ENCODE data around the gene LRRC72.
"Not testable (repeated sequence)": the region's sequence is repeated elsewhere in the genome, so short reads cannot be mapped to it uniquely, and the experiment has no call there.

The LRRC72 gene

GRCh38 chr7:16528520-16528919 lies 1.9 kb downstream of the LRRC72 start:
- DNase-seq (ENCODE audit: low spot score), result no peak

DNA sequence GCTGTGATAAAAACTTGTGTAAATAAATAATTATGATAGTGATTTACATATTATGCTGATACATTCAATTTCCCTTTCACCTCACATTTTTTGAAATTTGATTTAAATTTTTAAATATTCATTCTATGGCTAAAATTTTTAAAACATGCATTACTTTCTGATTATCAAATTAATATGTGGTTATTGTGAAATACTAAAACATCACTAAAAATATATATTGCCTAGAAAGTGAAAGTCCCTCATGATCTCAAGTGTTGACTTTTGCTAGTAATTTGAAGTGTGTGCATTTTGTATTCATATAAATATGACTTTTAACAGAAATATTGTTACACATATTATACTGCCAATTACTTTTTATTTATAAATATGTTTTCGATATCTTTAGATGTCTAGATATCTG lies 3.1 kb downstream of the LRRC72 start:
- DNase-seq (ENCODE audit: low spot score), result no peak

GRCh38 chr7:16531707-16532106 lies 5.1 kb downstream of the LRRC72 start:
- DNase-seq (ENCODE audit: low spot score), result no peak

- no peak for DNase-seq (ENCODE audit: low spot score)
Measured at GRCh38 chr7:16532272-16532671, 5.6 kb downstream of the LRRC72 start.

GRCh38 chr7:16535500-16535899 lies 8.9 kb downstream of the LRRC72 start:
- no peak for DNase-seq (ENCODE audit: low spot score)

- DNase-seq (ENCODE audit: low spot score), result not testable (repeated sequence)
Measured at GRCh38 chr7:16540559-16540958, 13.9 kb downstream of the LRRC72 start.

GRCh38 chr7:16542401-16542800 lies 15.8 kb downstream of the LRRC72 start:
- no peak for DNase-seq (ENCODE audit: low spot score)

DNA sequence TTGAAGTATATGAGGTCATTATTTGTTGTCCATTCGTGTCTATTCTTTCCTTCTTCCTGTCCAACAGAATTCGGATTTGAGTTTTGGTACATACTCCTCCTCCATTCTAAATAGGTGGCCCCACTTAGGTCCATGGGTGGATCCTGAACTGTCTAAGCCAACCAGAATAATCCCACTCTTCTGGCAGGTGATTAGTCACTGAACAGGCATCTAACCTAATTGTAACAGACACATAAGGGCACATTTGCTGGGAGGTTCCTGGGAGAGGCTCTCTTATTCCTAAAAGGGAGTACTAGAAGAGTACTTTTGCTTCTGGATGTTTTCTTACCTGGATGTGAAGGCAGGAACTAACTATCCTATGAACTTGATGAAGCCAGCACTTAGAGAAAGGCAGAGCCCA lies 16.8 kb downstream of the LRRC72 start:
- DNase-seq (ENCODE audit: low spot score), result no peak

DNA sequence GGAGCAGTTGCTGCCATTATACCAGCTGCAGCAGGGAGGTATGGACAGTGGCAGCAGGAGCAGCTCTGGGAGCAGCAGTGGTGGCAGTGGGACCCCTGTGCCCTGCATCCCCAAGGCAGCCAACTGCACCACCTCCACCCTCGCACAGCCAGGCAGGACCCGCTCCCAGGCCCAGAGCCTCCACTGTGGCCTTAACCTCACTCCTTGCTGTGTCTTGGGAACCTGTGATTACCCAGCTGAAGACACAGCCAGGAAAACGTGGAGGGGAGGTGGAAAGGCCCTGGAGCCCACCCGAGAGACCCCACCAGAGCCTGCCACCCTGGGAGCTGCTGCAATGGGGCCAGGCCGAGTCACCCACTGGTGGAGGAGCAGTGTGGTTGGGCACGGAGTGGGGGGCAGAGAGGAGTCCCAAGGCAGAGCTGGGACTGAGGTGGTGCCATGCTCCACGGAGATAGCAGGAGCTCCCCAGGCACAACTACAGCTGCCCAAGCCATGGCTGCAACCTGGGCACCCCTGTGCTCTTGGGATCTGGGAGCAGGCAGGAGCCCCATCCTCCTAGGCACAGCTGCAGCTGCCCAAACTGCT lies 20.4 kb downstream of the LRRC72 start:
- DNase-seq (ENCODE audit: low spot score), result no peak

- DNase-seq (ENCODE audit: low spot score), result no peak
Measured at GRCh38 chr7:16548428-16548827, 21.8 kb downstream of the LRRC72 start.

DNA sequence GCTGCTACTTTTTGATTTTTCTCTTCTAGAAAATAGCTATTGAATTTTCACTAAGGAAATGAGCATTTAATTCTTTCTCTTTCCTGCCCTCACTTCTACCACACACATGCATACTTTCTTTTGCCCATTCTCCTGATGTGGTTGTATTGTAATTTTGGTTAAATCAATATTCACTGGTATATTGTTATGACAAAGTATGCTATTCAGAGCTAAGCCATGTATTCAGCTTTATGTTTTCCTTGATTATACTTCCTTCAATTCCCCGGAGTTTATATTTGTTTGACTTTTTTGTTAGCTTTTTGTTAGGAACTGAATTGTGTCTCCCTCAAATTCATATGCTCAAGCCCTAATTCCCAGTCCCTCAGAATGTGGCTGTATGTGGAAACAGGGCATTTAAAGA lies 24.0 kb downstream of the LRRC72 start:
- DNase-seq (ENCODE audit: low spot score), result no peak

DNA sequence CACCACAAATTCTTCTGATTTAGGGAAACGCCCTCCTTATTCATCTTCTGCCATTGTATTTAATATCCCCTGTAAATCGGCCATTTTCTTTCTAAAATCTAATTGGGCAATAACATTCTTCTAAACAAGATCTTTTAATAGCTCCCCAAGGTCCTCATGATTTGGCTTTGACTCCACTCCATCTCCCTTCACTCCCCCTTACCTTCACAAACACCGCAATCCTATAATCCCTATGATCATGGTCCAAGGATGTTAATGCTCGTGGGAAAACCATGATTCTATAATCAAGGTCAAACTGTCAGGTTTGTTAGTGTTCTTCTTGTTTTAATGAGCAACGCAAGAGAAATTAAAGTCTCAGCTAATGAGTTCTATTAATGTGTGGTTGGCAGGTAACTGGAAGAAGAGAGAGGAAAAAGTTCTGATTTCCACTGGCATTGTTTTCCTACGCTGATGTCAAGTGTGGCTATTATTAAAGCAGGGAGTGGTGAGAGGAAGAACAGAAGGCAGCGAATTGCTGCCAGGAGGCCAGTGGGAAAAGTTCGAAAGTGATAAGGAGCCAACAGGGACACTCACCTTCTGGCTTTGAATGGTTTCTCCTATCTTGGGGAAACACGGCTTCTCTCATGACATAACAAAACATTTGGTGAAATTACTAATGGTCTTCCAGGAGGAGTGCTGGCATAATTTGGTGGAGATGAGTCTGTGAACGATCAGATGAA lies 28.1 kb downstream of the LRRC72 start:
- DNase-seq (ENCODE audit: low spot score), result no peak

GRCh38 chr7:16556359-16556758 lies 29.7 kb downstream of the LRRC72 start:
- no peak for DNase-seq (ENCODE audit: low spot score)

- DNase-seq (ENCODE audit: low spot score), result no peak
Measured at GRCh38 chr7:16558761-16559302, 32.2 kb downstream of the LRRC72 start.

DNA sequence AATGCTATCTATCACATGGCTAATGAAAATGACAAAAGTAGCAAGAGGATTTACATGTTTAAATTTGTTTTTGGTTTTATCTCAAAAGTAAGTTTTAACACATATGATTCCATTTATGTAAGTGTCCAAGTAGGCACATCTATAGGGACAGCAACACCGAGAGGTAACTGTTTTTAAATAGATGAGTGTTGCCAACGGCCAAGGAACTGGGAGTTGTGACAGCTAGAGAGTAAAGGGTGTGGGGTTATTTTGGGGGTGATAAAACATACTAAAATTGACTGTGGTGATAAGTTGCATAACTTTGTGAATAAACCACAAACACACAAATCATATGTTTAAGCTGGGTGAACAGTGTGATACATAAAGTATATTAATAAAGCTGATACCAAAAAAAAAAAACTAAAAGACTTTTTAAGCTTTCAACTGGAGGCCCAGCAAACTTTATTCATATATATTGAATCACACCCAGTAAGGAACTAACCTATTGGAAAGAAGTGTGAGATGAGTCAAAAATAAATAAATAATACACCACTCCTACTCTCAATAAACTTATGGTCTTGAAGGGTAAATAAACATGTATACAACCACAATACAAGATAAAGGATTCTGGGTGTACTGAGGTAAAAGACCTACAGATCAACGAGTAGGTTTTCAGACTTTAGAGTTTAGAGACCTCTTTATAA lies 33.0 kb downstream of the LRRC72 start:
- DNase-seq (ENCODE audit: low spot score), result no peak

- DNase-seq (ENCODE audit: low spot score), result no peak
Measured at GRCh38 chr7:16561943-16562342, 35.3 kb downstream of the LRRC72 start.

GRCh38 chr7:16562456-16563220 lies 36.0 kb downstream of the LRRC72 start:
- DNase-seq (ENCODE audit: low spot score), result no peak

DNA sequence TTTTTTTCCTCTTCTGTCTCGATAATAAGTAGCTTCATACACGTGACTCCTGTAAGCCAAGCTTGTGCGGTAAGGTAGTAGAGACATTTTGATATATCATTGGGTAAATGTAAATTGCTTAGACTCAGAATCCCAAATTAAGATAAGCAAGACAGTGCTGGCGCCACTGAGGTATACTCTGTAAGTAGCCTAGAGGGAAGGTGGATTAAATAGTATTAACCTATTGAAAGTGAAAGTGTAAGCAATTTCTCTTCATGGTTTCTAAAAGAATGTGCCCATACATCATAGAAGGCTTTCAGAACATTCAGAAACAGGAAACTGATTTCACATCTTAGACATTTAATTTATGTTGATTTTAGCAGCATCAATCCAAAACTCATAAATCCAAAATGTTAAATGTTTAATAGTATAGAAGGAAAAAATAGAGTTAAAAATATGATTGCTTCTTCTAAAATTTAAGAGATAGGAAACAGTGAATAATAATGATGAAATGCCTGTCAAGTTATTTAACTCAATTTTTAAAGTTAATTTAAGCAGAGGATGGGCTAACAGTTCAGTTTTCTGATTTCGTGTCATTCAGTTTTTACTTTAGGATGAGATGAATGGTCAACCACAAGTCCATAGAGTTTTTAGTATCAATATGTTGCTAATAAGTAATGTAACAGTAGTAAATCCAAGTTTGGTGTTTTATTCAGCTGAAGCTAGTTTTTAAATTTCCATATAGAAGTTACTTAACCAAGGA lies 36.8 kb downstream of the LRRC72 start:
- DNase-seq (ENCODE audit: low spot score), result no peak

- DNase-seq (ENCODE audit: low spot score), result no peak
Measured at GRCh38 chr7:16564023-16564380, 37.4 kb downstream of the LRRC72 start.

DNA sequence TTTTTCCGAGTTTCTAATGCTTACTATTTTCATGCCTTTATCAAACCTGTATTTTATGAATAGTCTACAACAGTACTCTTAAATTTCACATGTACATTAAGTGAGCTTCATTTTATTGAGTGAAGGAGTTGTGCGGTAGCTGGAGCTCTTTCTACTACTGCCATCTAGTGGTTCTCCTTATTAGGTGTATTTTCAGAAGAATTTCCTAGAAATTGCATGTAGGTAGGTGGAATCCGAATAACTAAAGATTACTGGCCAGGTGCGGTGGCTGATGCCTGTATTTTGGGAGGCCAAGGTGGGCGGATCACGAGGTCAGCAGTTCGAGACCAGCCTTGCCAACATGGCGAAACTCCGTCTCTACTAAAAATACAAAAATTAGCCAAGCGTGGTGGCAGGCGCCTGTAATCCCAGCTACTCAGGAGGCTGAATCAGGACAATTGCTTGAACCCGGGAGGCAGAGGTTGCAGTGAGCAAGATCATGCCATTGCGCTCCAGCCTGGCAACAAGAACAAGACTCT lies 38.3 kb downstream of the LRRC72 start:
- DNase-seq (ENCODE audit: low spot score), result peak; percentile 56

- no peak for DNase-seq (ENCODE audit: low spot score)
Measured at GRCh38 chr7:16571941-16572340, 45.3 kb downstream of the LRRC72 start.

GRCh38 chr7:16579216-16579615 lies 52.6 kb downstream of the LRRC72 start:
- no peak for DNase-seq (ENCODE audit: low spot score)

All from hematopoietic multipotent progenitor cell treated with erythropoietin and hydrocortisone succinate and interleukin-3 and kit ligand, for 15 days (in vitro differentiated cells).